ENCODE results near the gene CHMP1B. TPM values are rescaled to one million over a fixed set of nuclear protein-coding genes. Genes with fewer than 3 reads are reported as not detected.

Gene CHMP1B
- total RNA-seq, 4 donors from 2014 or later: 53.9 to 123 (median 80.4) TPM

- WGBS: 82% methylated on average over 17 of the region's 17 CpGs
- Histone ChIP-seq H3K9me3 (no peaks in the 10 kb centered on the region), H3K36me3 (no peaks in the 10 kb centered on the region)
These were observed 32.6 kb upstream of the CHMP1B start for GRCh38 chr18:11818486-11819203.

GRCh38 chr18:11819938-11820337, 31.3 kb upstream of the CHMP1B start:
- H3K4me1 ChIP-seq: no peaks in the 10 kb centered on the region
- no peaks in the 10 kb centered on the region for H3K36me3 ChIP-seq
- TF ChIP-seq POLR2AphosphoS5 (IDR thresholded peaks at IDR 0.05) (no peak), EP300 (IDR thresholded peaks at IDR 0.05) (no peak), CTCF (IDR thresholded peaks at IDR 0.05) (no peak), POLR2A (IDR thresholded peaks at IDR 0.05) (no peak)
- 94% methylated on average over 2 of the region's 2 CpGs for WGBS
- no peaks in the 10 kb centered on the region for H3K9me3 ChIP-seq
- H3K27me3 ChIP-seq: no peaks in the 10 kb centered on the region
- DNase-seq (ENCODE audit: low spot score in 2 of 2): no peak
- no peak overlapping the region for H3K27ac ChIP-seq
- H3K4me3 ChIP-seq: no peak overlapping the region

More at GRCh38 chr18:11818486-11819203, 32.6 kb upstream of the CHMP1B start:
- Histone ChIP-seq H3K4me3 (no peak overlapping the region), H3K27ac (no peak overlapping the region), H3K4me1 (no peaks in the 10 kb centered on the region), H3K27me3 (no peaks in the 10 kb centered on the region)
- no peak for DNase-seq (ENCODE audit: low spot score in 2 of 2)
- TF ChIP-seq POLR2AphosphoS5 (IDR thresholded peaks at IDR 0.05): no peak
- TF ChIP-seq EP300 (IDR thresholded peaks at IDR 0.05): no peak
- no peak for TF ChIP-seq POLR2A (IDR thresholded peaks at IDR 0.05)
- no peak for TF ChIP-seq CTCF (IDR thresholded peaks at IDR 0.05)

- no peak for TF ChIP-seq CTCF (IDR thresholded peaks at IDR 0.05)
- TF ChIP-seq POLR2AphosphoS5 (IDR thresholded peaks at IDR 0.05): no peak
- no peak for TF ChIP-seq EP300 (IDR thresholded peaks at IDR 0.05)
- no peak for TF ChIP-seq POLR2A (IDR thresholded peaks at IDR 0.05)
- no peak overlapping the region for H3K27ac ChIP-seq
- H3K4me3 ChIP-seq: no peak overlapping the region
- WGBS: 75% methylated on average over 2 of the region's 2 CpGs
- H3K27me3 ChIP-seq: no peaks in the 10 kb centered on the region
- no peaks in the 10 kb centered on the region for H3K9me3 ChIP-seq
- no peak for DNase-seq (ENCODE audit: low spot score in 2 of 2)
- no peaks in the 10 kb centered on the region for H3K4me1 ChIP-seq
- H3K36me3 ChIP-seq: no peaks in the 10 kb centered on the region
These were observed 30.5 kb upstream of the CHMP1B start for GRCh38 chr18:11820697-11821096.

GRCh38 chr18:11821208-11821607, 30.0 kb upstream of the CHMP1B start:
- H3K27ac ChIP-seq: no peak overlapping the region
- H3K36me3 ChIP-seq: no peaks in the 10 kb centered on the region
- H3K27me3 ChIP-seq: no peaks in the 10 kb centered on the region
- no peak for DNase-seq (ENCODE audit: low spot score in 2 of 2)
- WGBS: 91% methylated on average over 7 of the region's 7 CpGs
- H3K4me3 ChIP-seq: no peak overlapping the region
- TF ChIP-seq EP300 (IDR thresholded peaks at IDR 0.05) (no peak), POLR2AphosphoS5 (IDR thresholded peaks at IDR 0.05) (no peak), CTCF (IDR thresholded peaks at IDR 0.05) (no peak), POLR2A (IDR thresholded peaks at IDR 0.05) (no peak)
- H3K4me1 ChIP-seq: no peaks in the 10 kb centered on the region
- H3K9me3 ChIP-seq: no peaks in the 10 kb centered on the region

GRCh38 chr18:11821643-11822237, 29.5 kb upstream of the CHMP1B start:
- TF ChIP-seq POLR2AphosphoS5 (IDR thresholded peaks at IDR 0.05): no peak
- no peak for TF ChIP-seq EP300 (IDR thresholded peaks at IDR 0.05)
- no peak for TF ChIP-seq POLR2A (IDR thresholded peaks at IDR 0.05)
- TF ChIP-seq CTCF (IDR thresholded peaks at IDR 0.05): no peak
- WGBS: 95% methylated on average over 39 of the region's 40 CpGs

More at GRCh38 chr18:11821643-11822237, 29.5 kb upstream of the CHMP1B start:
- no peak overlapping the region for H3K4me3 ChIP-seq
- no peaks in the 10 kb centered on the region for H3K27me3 ChIP-seq
- no peaks in the 10 kb centered on the region for H3K9me3 ChIP-seq
- H3K4me1 ChIP-seq: no peaks in the 10 kb centered on the region
- H3K36me3 ChIP-seq: no peaks in the 10 kb centered on the region
- H3K27ac ChIP-seq: no peak overlapping the region
- no peak for DNase-seq (ENCODE audit: low spot score in 2 of 2)
